ENCODE results near the gene MRGPRF.

Gene MRGPRF

GRCh38 chr11:69050592-69051380, 37.7 kb upstream of the MRGPRF start:
- no peak for DNase-seq (ENCODE audit: low read depth)

GRCh38 chr11:69049490-69049867, 36.4 kb upstream of the MRGPRF start:
- no peak for DNase-seq (ENCODE audit: low read depth)

- peak; percentile 83 for DNase-seq (ENCODE audit: low read depth)
These were observed 35.8 kb upstream of the MRGPRF start, which contains the start of gene TPCN2 for GRCh38 chr11:69048694-69049489. Gene TPCN2 (plus strand): TSS chr11:69048932. CDS start chr11:69048998, 66 bp downstream.

- no peak for DNase-seq (ENCODE audit: low read depth)
These were observed 35.1 kb upstream of the MRGPRF start for GRCh38 chr11:69048031-69048693.

- DNase-seq (ENCODE audit: low read depth): no peak
These were observed 31.3 kb upstream of the MRGPRF start for GRCh38 chr11:69044111-69045013.

GRCh38 chr11:69041516-69041915, 28.5 kb upstream of the MRGPRF start:
- no peak for DNase-seq (ENCODE audit: low read depth)

GRCh38 chr11:69040581-69041260, 27.7 kb upstream of the MRGPRF start:
- no peak for DNase-seq (ENCODE audit: low read depth)

GRCh38 chr11:69040051-69040450, 27.0 kb upstream of the MRGPRF start:
- no peak for DNase-seq (ENCODE audit: low read depth)

- no peak for DNase-seq (ENCODE audit: low read depth)
These were observed 26.5 kb upstream of the MRGPRF start for GRCh38 chr11:69039501-69039900.

GRCh38 chr11:69037544-69037943, 24.5 kb upstream of the MRGPRF start:
- no peak for DNase-seq (ENCODE audit: low read depth)

GRCh38 chr11:69037074-69037473, 24.0 kb upstream of the MRGPRF start:
- DNase-seq (ENCODE audit: low read depth): no peak

- DNase-seq (ENCODE audit: low read depth): no peak
These were observed 22.9 kb upstream of the MRGPRF start for GRCh38 chr11:69035946-69036340.

- DNase-seq (ENCODE audit: low read depth): no peak
These were observed 22.3 kb upstream of the MRGPRF start for GRCh38 chr11:69035150-69035945.

GRCh38 chr11:69034123-69034867, 21.2 kb upstream of the MRGPRF start:
- no peak for DNase-seq (ENCODE audit: low read depth)

- DNase-seq (ENCODE audit: low read depth): no peak
These were observed 20.4 kb upstream of the MRGPRF start for GRCh38 chr11:69033431-69033830.

GRCh38 chr11:69032833-69033232, 19.8 kb upstream of the MRGPRF start:
- DNase-seq (ENCODE audit: low read depth): no peak

- no peak for DNase-seq (ENCODE audit: low read depth)
These were observed 17.3 kb upstream of the MRGPRF start for GRCh38 chr11:69030301-69030700.

- DNase-seq (ENCODE audit: low read depth): no peak
These were observed 14.8 kb upstream of the MRGPRF start for GRCh38 chr11:69027704-69028372.

- no peak for DNase-seq (ENCODE audit: low read depth)
These were observed 11.5 kb upstream of the MRGPRF start for GRCh38 chr11:69024509-69024908.
